Activated CD8-positive, alpha-beta memory T cell treated with anti-CD3 and anti-CD28 coated beads for 36 hours (primary cell): Measurements from ENCODE around the gene GRM7. TPM values are rescaled to one million over a fixed set of nuclear protein-coding genes. Genes with fewer than 3 reads are reported as not detected.

Experiments
- CTCF ChIA-PET: fragments of 350-600 bp; sonication (Branson Sonifier 250); formaldehyde crosslinking; loops from one replicate; lab custom pipeline; 2021; ENCODE audit warnings: antibody characterized with exemption; lab: Charles Lee
- POLR2A ChIA-PET: fragments of 350-600 bp; sonication (Branson Sonifier 250); formaldehyde crosslinking; loops from one replicate; lab custom pipeline; 2021; ENCODE audit warnings: antibody characterized with exemption; lab: Charles Lee
- total RNA-seq, 2 experiments: library from RNA; stranded (reverse); gene quantifications; one replicate each; pipeline ENCODE4 v1.2.3, GENCODE V29; 2021

The GRM7 gene
- total RNA-seq, 2 experiments from 2014 or later = not detected

DNA sequence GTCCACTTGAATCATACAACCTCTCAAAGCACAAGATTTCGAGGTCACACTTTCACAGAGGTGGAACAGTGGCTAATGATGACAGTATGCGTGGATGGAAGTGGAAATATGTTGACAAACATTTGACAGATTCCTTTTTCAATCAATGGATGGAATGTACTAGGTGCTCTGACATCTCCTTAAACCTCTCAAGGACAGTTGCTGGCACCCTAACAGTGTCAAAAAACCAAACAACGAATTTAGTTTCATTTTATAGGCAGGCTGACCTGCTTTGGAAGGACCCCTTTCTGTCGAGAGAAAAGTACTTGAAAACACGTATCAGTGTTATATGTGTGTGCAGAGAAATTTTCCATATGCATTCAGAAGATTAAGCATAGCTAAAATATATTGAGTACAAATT, 861.0 kb downstream of the GRM7 start:
- ChIA-PET POLR2A (no interaction called here), CTCF (no interaction called here)

DNA sequence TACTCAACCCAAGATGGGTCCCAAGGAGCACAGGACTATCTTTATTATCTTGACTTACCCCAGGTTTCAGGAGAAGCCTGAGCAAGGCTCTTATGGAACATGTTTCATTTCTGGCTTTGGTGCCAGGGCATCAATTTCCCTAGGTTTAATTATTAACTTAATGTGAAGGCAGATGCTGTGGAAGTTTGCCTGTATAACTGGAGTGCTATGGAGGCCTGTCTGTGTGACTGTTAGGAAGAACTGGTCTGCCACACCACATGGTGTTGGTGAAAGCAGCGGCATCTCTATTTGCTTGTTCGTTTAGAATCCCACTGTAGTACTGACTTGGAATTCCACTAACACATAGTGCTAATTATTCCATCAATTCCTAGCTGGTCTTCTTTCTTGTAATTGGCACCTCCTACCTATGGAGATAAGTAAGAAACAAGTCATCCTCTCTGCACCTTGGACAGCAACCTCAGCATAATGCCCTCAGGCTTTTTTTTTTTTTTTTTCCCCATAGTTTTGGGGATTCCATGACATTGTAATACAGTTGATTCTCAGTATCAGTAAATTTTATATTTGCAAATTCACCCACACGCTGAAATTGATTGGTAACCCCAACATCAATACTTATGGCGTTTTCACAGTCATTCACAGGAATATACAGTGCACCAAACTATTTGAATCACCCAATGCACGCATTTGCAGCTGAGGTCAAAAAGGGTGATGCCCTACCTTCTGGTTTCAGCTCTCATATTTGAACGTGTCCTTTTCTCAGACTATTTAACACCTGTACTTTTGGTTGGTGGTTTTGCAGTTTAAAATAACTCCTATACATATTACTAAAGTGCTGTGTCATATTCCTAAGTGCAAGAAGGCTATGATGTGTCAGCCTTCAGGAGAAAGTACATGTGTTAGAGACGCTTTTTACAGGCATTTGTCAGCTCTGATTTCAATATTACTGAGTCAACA, 867.9 kb downstream of the GRM7 start:
- POLR2A ChIA-PET = no interaction called here
- CTCF ChIA-PET = no interaction called here

DNA sequence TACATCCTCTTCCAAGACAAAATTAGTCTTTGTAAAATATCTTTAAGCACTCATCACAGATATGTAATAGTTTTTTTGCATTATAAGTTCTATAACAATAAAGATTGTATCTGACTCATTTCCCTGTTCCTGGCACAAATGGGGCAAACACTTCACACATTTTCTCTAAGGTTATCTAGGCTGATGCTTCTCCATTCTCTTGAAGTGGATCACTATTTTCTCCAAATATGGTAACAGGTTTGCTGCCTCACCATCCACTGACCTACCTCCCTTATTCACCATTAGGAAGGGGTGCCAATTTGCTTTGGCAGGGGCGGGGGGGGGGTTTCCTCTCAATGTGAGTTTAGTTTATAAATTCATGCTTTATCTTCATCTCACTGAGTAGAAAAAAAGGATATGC, 873.0 kb downstream of the GRM7 start:
- ChIA-PET POLR2A (no interaction called here), CTCF (no interaction called here)

DNA sequence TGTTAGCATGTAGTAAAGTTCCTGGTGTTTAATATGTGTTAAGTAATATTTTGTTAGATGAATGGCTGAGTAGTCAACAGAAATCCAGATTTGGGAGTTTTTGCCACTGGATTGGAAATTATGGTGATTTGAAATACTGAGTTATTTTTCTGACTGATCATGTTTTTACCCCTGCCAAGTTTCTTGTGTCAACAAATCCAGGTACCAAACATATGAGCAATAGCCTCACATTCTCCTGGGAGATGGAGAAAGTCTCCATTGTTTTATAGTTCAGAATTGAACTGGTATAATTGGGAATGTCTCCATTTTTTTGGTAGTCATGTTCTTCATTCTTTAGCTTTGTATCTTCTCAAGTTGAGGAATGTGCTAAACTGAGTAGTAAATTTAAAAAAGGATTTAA, 873.5 kb downstream of the GRM7 start:
- ChIA-PET POLR2A (no interaction called here), CTCF (no interaction called here)

DNA sequence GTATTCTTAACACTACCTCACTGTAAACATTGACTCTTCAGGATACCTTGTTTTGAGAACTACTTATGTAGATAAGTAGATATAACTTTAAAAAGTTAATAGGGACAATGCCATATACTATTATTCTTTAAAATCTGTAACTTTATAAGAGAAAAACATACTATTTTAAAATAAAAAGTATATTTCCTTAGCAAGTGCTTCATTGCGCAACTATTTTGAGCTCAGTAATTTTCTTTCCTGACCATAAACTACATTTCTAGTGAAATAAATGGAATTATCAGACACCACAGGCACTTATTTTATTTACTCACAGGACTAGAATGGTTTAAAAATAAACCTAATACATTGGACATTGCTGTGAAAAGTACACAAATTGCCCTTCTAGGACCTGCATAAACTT, 876.3 kb downstream of the GRM7 start:
- CTCF ChIA-PET = no interaction called here
- POLR2A ChIA-PET = no interaction called here

DNA sequence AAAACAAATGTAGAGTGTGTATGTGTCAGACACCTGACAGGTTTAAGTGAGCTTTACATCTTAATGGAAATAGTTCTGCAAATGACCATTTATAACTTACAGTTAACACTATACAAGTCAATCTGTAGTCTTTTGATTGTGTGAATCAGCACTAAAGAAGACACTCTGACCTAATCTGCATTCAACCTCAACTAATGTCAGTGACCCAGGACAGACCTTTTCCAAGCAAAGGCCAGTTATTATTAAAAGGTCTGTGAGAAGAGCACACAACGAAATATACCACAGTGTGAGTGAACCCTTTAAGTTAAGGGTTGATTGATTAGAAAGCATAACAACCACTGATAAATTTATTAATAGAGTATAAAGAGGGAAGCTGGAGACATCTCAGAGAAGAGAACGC, 878.8 kb downstream of the GRM7 start:
- CTCF ChIA-PET = no interaction called here

DNA sequence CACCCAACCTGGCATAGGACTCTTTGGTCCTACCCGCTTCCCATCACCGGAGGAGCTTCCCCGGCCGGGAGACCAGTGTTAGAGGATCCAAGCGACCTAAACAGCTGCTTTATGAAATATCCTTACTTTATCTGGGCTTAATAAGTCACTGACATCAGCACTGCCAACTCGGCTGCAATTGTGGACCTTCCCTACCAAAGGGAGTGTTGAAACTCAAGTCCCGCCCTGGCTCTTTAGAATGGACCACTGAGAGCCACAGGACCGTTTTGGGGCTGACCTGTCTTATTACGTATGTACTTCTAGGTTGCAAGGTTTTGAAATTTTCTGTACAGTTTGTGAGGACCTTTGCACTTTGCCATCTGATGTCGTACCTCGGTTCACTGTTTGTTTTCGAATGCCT, 879.5 kb downstream of the GRM7 start:
- ChIA-PET POLR2A (interaction anchor here (0.6 kb wide), 1 partner anchor 135 kb away, joined by 5 read pairs; no protein-coding TSS in a partner anchor), CTCF (no interaction called here)

More for the DNA sequence above, 878.8 kb downstream of the GRM7 start:
- POLR2A ChIA-PET = interaction anchor here (0.6 kb wide), 1 partner anchor 134 kb away, joined by 5 read pairs; no protein-coding TSS in a partner anchor

DNA sequence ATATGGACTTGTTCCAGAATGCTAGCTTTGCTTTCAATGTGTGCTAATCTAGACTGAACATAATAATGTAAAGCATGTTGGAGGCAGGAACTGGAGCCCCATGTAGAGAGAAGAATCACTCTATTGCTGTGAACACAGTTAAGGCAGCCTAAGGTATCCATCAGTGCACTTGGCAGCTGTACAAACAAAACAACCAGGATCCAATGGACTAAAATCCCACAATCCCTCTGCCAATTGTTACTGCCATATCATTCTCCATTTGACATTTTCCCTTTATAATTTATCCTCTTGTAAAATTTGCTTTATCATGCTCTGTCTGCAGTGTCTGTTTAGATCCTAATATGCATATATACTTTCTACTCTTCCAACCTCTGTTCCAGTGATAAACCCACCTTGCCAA, 883.9 kb downstream of the GRM7 start:
- ChIA-PET POLR2A (no interaction called here), CTCF (no interaction called here)

DNA sequence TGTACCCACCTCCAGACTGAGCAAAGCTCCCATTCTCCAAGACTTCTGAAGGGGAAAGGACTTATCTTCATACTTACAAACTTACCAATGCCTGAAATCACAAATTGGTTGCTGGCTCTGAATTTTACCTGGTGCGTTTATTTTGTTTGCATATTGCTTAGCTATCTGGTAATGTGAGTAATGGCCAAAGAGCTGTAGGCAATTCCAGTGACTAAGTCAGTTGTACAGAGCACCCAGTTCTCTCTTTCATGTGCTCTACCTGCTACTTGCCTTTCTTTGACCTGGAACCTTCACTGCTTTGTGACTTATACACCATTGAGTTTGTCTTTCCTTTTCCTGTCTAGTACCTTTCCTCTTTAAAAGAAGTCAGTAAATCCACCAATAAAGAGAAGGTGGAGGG, 884.8 kb downstream of the GRM7 start:
- POLR2A ChIA-PET = no interaction called here
- CTCF ChIA-PET = no interaction called here

DNA sequence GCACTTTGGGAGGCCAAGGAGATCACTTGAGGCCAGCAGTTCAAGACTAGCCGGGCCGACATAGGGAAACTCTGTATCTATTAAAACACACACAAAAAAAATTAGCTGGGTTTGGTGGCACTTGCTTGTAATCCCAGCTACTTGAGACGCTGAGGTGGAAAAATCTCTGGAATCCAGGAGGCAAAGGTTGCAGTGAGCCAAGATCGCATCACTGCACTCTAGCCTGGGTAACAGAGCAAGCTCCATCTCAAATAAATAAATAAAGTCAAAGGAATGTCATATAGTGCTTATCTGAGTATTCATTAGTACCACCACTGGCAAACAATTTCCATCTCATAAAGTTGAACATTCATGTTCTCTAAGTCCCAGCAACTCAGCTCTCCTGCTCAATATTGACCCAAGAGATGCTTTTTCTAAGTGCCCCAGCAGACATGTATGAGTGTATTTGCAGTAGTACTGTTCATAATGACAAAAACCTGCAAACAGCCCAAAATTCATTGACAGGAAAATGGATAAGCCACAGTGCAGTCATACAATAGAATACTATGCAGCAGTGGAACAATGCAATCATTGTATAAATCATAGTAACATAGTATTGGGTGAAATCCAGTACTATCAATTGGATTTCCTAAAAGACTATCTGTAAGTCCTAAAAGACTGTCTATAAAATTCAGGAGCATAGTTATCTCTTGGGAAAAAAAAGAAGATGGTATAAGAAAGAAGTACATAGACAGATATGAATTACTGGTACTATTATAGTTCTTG, 889.2 kb downstream of the GRM7 start:
- POLR2A ChIA-PET = no interaction called here

DNA sequence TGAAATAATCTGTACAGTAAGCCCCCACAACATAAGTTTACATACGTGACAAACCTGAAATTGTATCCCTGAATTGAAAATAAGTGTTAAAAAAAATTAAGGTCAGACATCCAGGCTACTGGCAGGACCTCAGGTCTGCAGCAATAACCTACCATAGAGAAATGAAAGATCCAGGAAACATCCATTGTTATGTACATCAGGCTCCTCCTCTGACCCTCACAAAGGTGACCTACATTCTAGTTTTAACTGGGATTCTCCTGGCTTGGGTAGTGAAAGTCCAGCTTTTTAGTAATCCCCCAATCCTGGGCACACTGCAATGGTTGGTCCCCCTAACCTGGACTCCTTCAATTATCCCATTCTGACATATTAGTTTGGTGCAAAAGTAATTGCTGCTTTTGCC, 891.1 kb downstream of the GRM7 start:
- ChIA-PET CTCF (no interaction called here), POLR2A (no interaction called here)

More for the DNA sequence above, 889.2 kb downstream of the GRM7 start:
- CTCF ChIA-PET = no interaction called here

DNA sequence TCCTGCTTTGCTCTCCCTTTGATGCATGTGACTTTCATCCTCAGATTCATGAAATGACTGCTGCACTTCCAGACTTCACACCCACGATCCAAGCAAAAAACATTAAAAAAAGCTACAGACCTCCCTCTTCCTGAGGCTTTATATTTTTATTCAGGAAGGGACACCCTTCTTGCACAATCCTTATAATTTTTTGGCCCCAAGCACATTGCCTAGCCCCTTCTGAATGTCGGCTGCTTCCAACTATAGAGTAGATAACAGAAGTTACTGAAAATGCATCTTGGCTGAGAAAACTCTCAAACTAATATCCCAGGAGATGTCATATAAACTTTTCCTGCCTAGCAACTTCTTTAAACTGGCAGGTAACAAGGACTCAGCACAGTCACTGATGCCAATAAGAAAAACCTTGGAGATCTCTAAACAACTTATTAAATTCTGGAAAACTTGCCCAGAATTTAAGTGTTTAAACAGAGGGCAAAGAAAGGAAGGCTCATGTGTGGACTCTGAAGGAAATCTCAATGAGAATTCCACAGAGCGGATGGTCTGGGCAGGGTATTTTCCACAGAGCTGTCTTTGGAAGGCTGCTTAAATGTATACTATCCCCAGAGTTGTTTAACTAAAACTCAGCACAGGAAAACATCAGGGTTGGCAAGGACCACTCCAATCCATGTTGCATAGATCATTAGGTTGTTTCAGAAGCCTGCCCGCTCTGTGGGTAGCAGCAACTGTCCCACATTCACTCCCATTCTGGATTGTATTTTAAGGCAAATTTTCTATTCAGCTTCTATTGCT, 893.9 kb downstream of the GRM7 start:
- CTCF ChIA-PET = no interaction called here
- POLR2A ChIA-PET = no interaction called here

DNA sequence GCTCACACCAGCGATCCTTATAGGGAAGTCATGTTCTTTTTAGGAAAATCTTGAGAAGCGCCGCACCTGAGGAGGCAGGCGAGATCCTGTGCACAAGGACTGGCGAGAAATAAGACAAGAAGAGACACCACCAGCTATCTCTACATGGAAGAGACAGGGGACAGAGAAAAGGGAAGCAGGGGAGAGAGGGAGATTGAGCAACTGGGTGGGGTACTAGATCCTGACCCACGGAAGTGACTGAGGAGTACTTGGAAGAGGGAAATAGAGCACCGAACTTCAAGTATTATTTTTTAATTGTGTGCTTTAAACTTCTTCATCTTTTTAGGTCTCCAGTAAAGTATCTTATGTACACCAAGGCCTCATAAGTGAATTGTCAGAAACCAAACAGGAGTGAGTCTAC, 898.7 kb downstream of the GRM7 start:
- ChIA-PET POLR2A (no interaction called here), CTCF (no interaction called here)

DNA sequence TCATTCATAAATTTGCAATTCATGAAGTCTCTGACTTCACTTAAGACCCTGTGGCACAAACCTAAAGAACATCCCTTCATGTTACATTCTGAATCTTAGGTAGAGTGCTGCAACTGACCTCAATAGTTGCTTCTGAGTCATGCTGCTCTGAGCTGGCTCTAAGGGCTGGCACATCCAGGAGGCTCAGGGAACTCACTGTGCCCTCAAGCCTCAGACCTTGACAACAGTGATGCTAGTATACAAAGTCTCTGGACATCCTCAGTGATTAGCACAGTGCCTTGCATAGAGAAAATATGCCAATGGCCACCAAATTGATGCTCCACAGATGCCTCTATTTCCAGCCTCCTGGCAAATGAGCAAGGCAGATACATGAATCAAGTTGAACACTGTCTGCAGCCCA, 899.8 kb downstream of the GRM7 start:
- ChIA-PET POLR2A (no interaction called here), CTCF (no interaction called here)

DNA sequence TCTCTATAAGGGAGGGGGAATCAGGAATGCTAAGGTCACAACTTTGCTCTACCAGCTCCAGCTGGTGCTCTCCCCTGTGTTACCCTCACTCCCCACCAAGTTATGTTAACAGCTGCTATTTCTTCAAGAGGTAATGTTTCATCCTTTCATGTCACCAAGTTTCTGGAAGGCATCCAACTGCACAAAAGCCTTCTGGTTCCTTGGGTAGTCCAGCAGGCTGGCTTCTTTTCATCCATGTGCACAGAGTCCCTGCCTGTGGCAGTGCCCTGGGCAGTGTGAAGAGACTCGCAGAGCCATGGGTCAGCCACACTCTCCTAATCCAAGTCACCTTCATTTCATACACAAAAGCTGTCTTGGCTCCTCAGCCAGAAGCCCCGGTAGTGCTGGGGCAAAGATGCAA, 903.2 kb downstream of the GRM7 start:
- ChIA-PET POLR2A (no interaction called here), CTCF (no interaction called here)

DNA sequence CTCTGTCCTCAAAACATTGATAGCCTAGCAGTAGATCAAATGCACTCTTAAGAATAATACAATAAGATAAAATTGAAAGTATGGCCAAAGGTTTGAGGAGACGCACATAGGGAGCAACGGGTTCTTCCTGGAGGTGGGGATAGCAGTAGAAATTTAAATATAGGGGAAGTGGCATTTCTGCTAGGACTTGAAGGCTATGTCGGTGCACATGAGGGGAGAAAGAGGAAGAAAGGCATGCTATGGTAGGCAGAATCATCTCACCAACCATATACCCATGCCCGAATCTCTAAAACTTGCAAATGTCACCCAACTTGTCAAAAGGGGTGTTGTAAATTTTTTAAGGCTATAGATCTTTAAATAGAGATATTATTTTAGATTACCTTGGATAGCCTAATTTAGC, 905.6 kb downstream of the GRM7 start:
- CTCF ChIA-PET = no interaction called here
- POLR2A ChIA-PET = no interaction called here

DNA sequence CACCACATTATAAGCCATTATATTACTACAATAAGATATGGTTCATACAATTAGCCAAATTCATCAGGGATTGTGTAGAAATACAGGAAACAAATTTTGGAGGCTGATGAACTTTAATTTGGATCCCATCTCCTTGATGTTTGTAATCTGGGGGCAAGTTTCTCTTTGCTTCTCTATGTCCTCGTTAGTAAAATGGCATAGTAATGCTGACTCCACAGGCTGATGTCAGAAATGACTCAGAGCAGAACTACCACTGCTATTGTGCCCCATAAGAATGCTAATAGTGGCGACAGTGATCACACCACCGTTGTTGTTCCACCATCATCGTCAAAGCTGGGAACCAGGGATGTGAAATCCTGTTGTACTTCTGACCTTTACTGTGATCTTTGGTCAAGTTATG, 918.4 kb downstream of the GRM7 start:
- CTCF ChIA-PET = no interaction called here
- POLR2A ChIA-PET = no interaction called here

DNA sequence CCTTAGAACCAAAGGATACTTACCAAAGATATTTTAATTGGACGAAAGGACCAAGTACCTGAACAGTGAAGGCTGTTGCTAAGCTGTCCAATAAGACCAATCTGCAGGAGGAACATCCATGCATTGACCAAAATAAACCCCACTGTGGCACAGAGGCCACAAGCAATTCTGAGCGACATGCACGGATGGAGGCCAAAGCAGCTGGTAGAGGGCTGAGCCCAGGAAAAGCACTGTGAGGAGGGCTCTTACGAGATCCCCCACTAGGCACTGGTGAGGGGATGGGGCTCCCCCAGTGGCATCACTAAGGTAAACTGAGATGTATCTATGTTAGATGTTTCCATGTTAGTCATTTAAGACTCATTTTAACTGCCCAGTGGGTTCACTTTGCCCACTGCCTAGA, 920.5 kb downstream of the GRM7 start:
- CTCF ChIA-PET = no interaction called here
- POLR2A ChIA-PET = no interaction called here

DNA sequence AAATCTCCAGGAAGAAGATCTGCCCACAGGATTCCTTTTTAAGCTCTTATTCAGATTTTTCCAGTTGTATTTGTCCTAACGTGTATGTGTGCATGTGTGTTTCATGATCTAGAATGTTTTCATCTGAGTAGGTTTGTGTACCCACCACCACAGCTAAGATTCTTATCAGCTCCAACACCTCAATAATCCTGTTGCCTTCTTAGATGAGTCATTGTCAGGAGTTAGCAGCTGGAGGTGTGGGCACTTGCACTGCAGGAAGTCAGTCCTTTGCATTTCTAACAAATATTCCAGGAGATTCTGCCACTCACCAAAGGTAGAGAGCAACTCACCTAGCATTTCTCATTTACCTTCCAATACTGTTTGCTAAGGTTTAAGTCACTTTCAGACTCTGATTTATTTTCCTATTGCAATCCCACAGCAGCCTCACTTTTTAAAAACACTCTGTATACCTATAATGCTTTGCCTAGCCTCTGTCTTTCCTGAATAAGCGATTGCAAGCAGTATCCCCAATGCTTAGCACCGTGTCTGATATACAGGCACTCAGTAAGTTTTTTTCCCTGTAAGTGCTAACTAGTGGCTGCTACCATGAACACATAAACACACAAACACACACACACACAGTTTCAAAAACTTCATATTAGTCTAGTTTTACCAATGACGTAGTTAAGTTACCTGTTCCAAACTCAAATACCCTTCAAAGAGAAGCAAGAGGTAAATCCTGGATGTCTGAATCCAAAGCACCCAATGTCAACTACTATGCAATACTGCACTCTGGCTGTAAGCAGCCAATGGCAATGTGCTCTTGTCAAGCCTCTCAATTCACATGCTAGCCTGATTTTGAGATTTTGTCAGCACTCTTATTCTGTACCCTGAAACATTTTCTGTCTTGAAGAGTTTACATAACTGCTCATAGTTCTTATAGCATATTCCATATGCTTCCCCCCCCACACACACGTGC, 927.2 kb downstream of the GRM7 start:
- ChIA-PET CTCF (no interaction called here), POLR2A (no interaction called here)
